Large intestine (tissue), 3 donors: ENCODE measurements around the gene MED15. TPM values are rescaled to one million over a fixed set of nuclear protein-coding genes. Genes with fewer than 3 reads are reported as not detected.
"Not testable (repeated sequence)": the region's sequence is repeated elsewhere in the genome, so short reads cannot be mapped to it uniquely, and the experiment has no call there.

Source experiments
- DNase-seq, 2 donors: peaks; one replicate each; pipeline versions ENCODE4 v3.0.0 to v3.0.0-alpha.2; 2013
- H3K27ac ChIP-seq: one replicate; pipeline ENCODE4 v1.5.1; 2013; ENCODE audit warnings: low read length
- H3K27me3 ChIP-seq: 2 replicates; pipeline ENCODE4 v1.6.1; 2013; ENCODE audit warnings: low read length; ENCODE audit not compliant: control insufficient read depth, insufficient read depth
- H3K36me3 ChIP-seq: 2 replicates; pipeline ENCODE4 v1.6.1; 2013; ENCODE audit warnings: low read length; ENCODE audit not compliant: control insufficient read depth, insufficient read depth
- H3K4me1 ChIP-seq: one replicate; pipeline ENCODE4 v1.6.1; 2013; ENCODE audit warnings: low read length; ENCODE audit not compliant: control insufficient read depth, insufficient read depth
- H3K4me3 ChIP-seq: one replicate; pipeline ENCODE4 v1.5.1; 2013; ENCODE audit warnings: low read length
- H3K9me3 ChIP-seq: one replicate; pipeline ENCODE4 v1.6.1; 2013; ENCODE audit warnings: mild to moderate bottlenecking, low read depth, low read length, moderate library complexity; ENCODE audit not compliant: control insufficient read depth
- WGBS: methylation state at CpG from one replicate; pipeline ENCODE4 v1.1.5; 2013; ENCODE audit warnings: low lambda C conversion rate; ENCODE audit not compliant: insufficient coverage; 5-methylcytosine and 5-hydroxymethylcytosine counted together
- polyA plus RNA-seq: library from polyadenylated mRNA; unstranded; fragments of 120-200 nt; gene quantifications from one replicate; pipeline ENCODE4 v1.2.1, GENCODE V29; 2013

The MED15 gene
- polyA plus RNA-seq, 1 donor: 51.5 TPM

- Histone ChIP-seq H3K4me1 (peaks cover 2% of the 10 kb centered on the region), H3K36me3 (peaks cover 7% of the 10 kb centered on the region), H3K4me3 (peak overlapping the region; percentile 93), H3K27me3 (no peaks in the 10 kb centered on the region), H3K27ac (peak overlapping the region; percentile 100), H3K9me3 (peaks cover 3% of the 10 kb centered on the region)
- DNase-seq: peak; percentile 91 to 96
- WGBS: 3% methylated on average over 13 of the region's 54 CpGs
Measured at GRCh38 chr22:20495861-20496681, 11.3 kb upstream of the MED15 start.

GRCh38 chr22:20497426-20497825 is 10.0 kb upstream of the MED15 start:
- Histone ChIP-seq H3K4me1 (peaks cover 2% of the 10 kb centered on the region), H3K36me3 (peaks cover 7% of the 10 kb centered on the region), H3K9me3 (peaks cover 3% of the 10 kb centered on the region), H3K27me3 (no peaks in the 10 kb centered on the region), H3K27ac (no peak overlapping the region), H3K4me3 (no peak overlapping the region)
- WGBS: 100% methylated on average over 1 of the region's 3 CpGs
- no peak for DNase-seq

GRCh38 chr22:20498913-20499312 is 8.5 kb upstream of the MED15 start:
- H3K27me3 ChIP-seq: no peaks in the 10 kb centered on the region
- H3K36me3 ChIP-seq: peaks cover 7% of the 10 kb centered on the region
- H3K27ac ChIP-seq: no peak overlapping the region
- H3K4me3 ChIP-seq: no peak overlapping the region
- peaks cover 3% of the 10 kb centered on the region for H3K9me3 ChIP-seq
- WGBS: no CpG with 5 or more reads among the region's 3 CpGs
- peaks cover 2% of the 10 kb centered on the region for H3K4me1 ChIP-seq
- no peak for DNase-seq

- Histone ChIP-seq H3K27ac (no peak overlapping the region), H3K4me3 (no peak overlapping the region), H3K27me3 (no peaks in the 10 kb centered on the region), H3K4me1 (peaks cover 2% of the 10 kb centered on the region), H3K36me3 (peaks cover 7% of the 10 kb centered on the region), H3K9me3 (peaks cover 3% of the 10 kb centered on the region)
- no peak for DNase-seq
- no CpG with 5 or more reads among the region's 7 CpGs for WGBS
Measured at GRCh38 chr22:20499769-20500168, 7.6 kb upstream of the MED15 start.

- no peak for DNase-seq
- H3K27ac ChIP-seq: no peak overlapping the region
- peaks cover 4% of the 10 kb centered on the region for H3K4me1 ChIP-seq
- H3K36me3 ChIP-seq: peaks cover 6% of the 10 kb centered on the region
- H3K9me3 ChIP-seq: no peaks in the 10 kb centered on the region
- no peak overlapping the region for H3K4me3 ChIP-seq
- H3K27me3 ChIP-seq: no peaks in the 10 kb centered on the region
- no CpG with 5 or more reads among the region's 2 CpGs for WGBS
Measured at GRCh38 chr22:20503816-20504215, 3.6 kb upstream of the MED15 start.

GRCh38 chr22:20504293-20504922 is 3.0 kb upstream of the MED15 start:
- H3K36me3 ChIP-seq, H3K4me3 ChIP-seq, H3K27ac ChIP-seq, H3K4me1 ChIP-seq, H3K9me3 ChIP-seq, H3K27me3 ChIP-seq: not testable (repeated sequence)
- DNase-seq: peak; percentile 37 to 70
- no CpG with 5 or more reads among the region's 5 CpGs for WGBS

GRCh38 chr22:20506543-20507252 is 712 bp upstream of the MED15 start:
- Histone ChIP-seq H3K27me3 (no peaks in the 10 kb centered on the region), H3K9me3 (no peaks in the 10 kb centered on the region), H3K36me3 (no peaks in the 10 kb centered on the region), H3K4me3 (peak overlapping the region; percentile 92), H3K4me1 (peaks cover 25% of the 10 kb centered on the region), H3K27ac (no peak overlapping the region)
- WGBS: 80% methylated on average over 2 of the region's 13 CpGs
- DNase-seq: no peak

GRCh38 chr22:20508067-20508755 is 801 bp downstream of the MED15 start:
- Histone ChIP-seq H3K4me3 (peak overlapping the region; percentile 92), H3K27ac (peak overlapping the region; percentile 84), H3K4me1 (peaks cover 25% of the 10 kb centered on the region)
- peak in 1 of 2 donors; percentile 56 for DNase-seq
- H3K27me3 ChIP-seq, H3K36me3 ChIP-seq, H3K9me3 ChIP-seq: not testable (repeated sequence)
- no CpG with 5 or more reads among the region's 21 CpGs for WGBS

GRCh38 chr22:20508815-20509271 is 1.4 kb downstream of the MED15 start:
- peak in 1 of 2 donors; percentile 24 for DNase-seq
- Histone ChIP-seq H3K27me3 (no peaks in the 10 kb centered on the region), H3K36me3 (peaks cover 5% of the 10 kb centered on the region), H3K4me1 (peaks cover 25% of the 10 kb centered on the region), H3K9me3 (no peaks in the 10 kb centered on the region), H3K4me3 (peak overlapping the region; percentile 33), H3K27ac (peak overlapping the region; percentile 84)
- WGBS: no CpG with 5 or more reads among the region's 10 CpGs
